WTC11 (cell line): ENCODE measurements around the gene CHAT. TPM values are rescaled to one million over a fixed set of nuclear protein-coding genes. Genes with fewer than 3 reads are reported as not detected.

ENCODE experiments used
- ATAC-seq: fragments of 200-7000 bp; cut with Tn5 transposase; 2 replicates; pipeline ENCODE4 v1.10.0; 2021; ENCODE audit warnings: mild to moderate bottlenecking, moderate library complexity
- CTCF ChIA-PET: fragments of 300-600 bp; sonication (Branson Sonifier 250); formaldehyde crosslinking; loops from one replicate; lab custom pipeline; 2021; ENCODE audit warnings: antibody characterized with exemption; lab: Charles Lee
- POLR2A ChIA-PET: fragments of 350-600 bp; sonication (Branson Sonifier 250); formaldehyde crosslinking; loops from one replicate; lab custom pipeline; 2021; ENCODE audit warnings: antibody characterized with exemption; lab: Charles Lee
- DNase-seq: peaks from one replicate; pipeline ENCODE4 v3.0.0; 2021; ENCODE audit warnings: low spot score
- H3K27ac Mint-ChIP-seq: 2 replicates; pipeline ENCODE4 v1.8.0; 2021; ENCODE audit warnings: mixed read lengths
- H3K27me3 Mint-ChIP-seq: 2 replicates; pipeline ENCODE4 v1.8.0; 2021; ENCODE audit warnings: low read depth, mild to moderate bottlenecking, moderate library complexity, mixed read lengths
- H3K36me3 Mint-ChIP-seq: 2 replicates; pipeline ENCODE4 v1.8.0; 2021; ENCODE audit warnings: mixed read lengths
- H3K4me1 Mint-ChIP-seq: 2 replicates; pipeline ENCODE4 v1.8.0; 2022; ENCODE audit warnings: mixed read lengths
- H3K4me3 Mint-ChIP-seq: 2 replicates; pipeline ENCODE4 v1.8.0; 2021; ENCODE audit warnings: mild to moderate bottlenecking, moderate library complexity, mixed read lengths
- H3K9me3 Mint-ChIP-seq: 2 replicates; pipeline ENCODE4 v1.8.0; 2021; ENCODE audit warnings: mixed read lengths
- CREB1 ChIP-seq: sonication (generic); formaldehyde crosslinking; IDR thresholded peaks from 2 replicates; pipeline ENCODE4 v1.8.0; 2023; ENCODE audit warnings: mild to moderate bottlenecking, missing genetic modification reagents
- CTCF ChIP-seq: fragments of 200-600 bp; IDR thresholded peaks from 2 replicates; pipeline ENCODE4 v1.8.0; 2022; ENCODE audit warnings: antibody characterized with exemption
- GTF2I ChIP-seq: fragments of 250-450 bp; sonication (Bioruptor Pico); conservative IDR thresholded peaks from 2 replicates; pipeline ENCODE4 v1.4.0; 2021; ENCODE audit warnings: mild to moderate bottlenecking
- HMGA2 ChIP-seq: fragments of 250-450 bp; sonication (Bioruptor Pico); IDR thresholded peaks from 2 replicates; pipeline ENCODE4 v1.4.0; 2021; ENCODE audit warnings: mild to moderate bottlenecking, moderate library complexity
- IRF2 ChIP-seq: sonication (generic); formaldehyde crosslinking; IDR thresholded peaks from 2 replicates; pipeline ENCODE4 v1.8.0; 2022; ENCODE audit warnings: low read depth, missing genetic modification reagents, borderline replicate concordance
- MLX ChIP-seq: sonication (generic); formaldehyde crosslinking; IDR thresholded peaks from 2 replicates; pipeline ENCODE4 v1.8.1; 2023; ENCODE audit warnings: mild to moderate bottlenecking, missing genetic modification reagents, moderate library complexity
- MXD4 ChIP-seq: fragments of 250-450 bp; sonication (Bioruptor Pico); IDR thresholded peaks from 2 replicates; pipeline ENCODE4 v1.8.0; 2021; ENCODE audit warnings: mild to moderate bottlenecking, moderate library complexity, borderline replicate concordance
- MYBL2 ChIP-seq: sonication (generic); formaldehyde crosslinking; IDR thresholded peaks from 2 replicates; pipeline ENCODE4 v1.8.1; 2023; ENCODE audit warnings: mild to moderate bottlenecking, moderate library complexity, missing genetic modification reagents
- NR1H2 ChIP-seq: sonication (generic); formaldehyde crosslinking; IDR thresholded peaks from 2 replicates; pipeline ENCODE4 v1.9.0; 2021; ENCODE audit warnings: mild to moderate bottlenecking, moderate library complexity, missing genetic modification reagents
- NR3C1 ChIP-seq: sonication (generic); formaldehyde crosslinking; conservative IDR thresholded peaks from 2 replicates; pipeline ENCODE4 v1.8.1; 2023; ENCODE audit warnings: low read depth, mild to moderate bottlenecking, missing genetic modification reagents
- PRDM15 ChIP-seq: sonication (generic); formaldehyde crosslinking; IDR thresholded peaks from 2 replicates; pipeline ENCODE4 v1.8.0; 2022; ENCODE audit warnings: missing genetic modification reagents
- RELA ChIP-seq: sonication (generic); formaldehyde crosslinking; IDR thresholded peaks from 2 replicates; pipeline ENCODE4 v1.8.1; 2022; ENCODE audit warnings: missing genetic modification reagents, mild to moderate bottlenecking, borderline replicate concordance
- RORB ChIP-seq: fragments of 250-450 bp; sonication (Bioruptor Pico); IDR thresholded peaks from 2 replicates; pipeline ENCODE4 v1.9.0; 2021; ENCODE audit warnings: mild to moderate bottlenecking
- USF1 ChIP-seq: sonication (generic); formaldehyde crosslinking; IDR thresholded peaks from 2 replicates; pipeline ENCODE4 v1.8.0; 2022; ENCODE audit warnings: mild to moderate bottlenecking, missing genetic modification reagents
- ZBTB43 ChIP-seq: sonication (generic); formaldehyde crosslinking; IDR thresholded peaks from 2 replicates; pipeline ENCODE4 v1.8.1; 2023; ENCODE audit warnings: mild to moderate bottlenecking, missing genetic modification reagents
- ZNF219 ChIP-seq: sonication (generic); formaldehyde crosslinking; IDR thresholded peaks from 2 replicates; pipeline ENCODE4 v1.8.0; 2023; ENCODE audit warnings: missing genetic modification reagents, mild to moderate bottlenecking, borderline replicate concordance
- ZNF532 ChIP-seq: fragments of 250-450 bp; sonication (Bioruptor Pico); IDR thresholded peaks from 2 replicates; pipeline ENCODE4 v1.9.0; 2021; ENCODE audit warnings: mild to moderate bottlenecking, borderline replicate concordance
- ZNF671 ChIP-seq: fragments of 250-450 bp; sonication (Bioruptor Pico); IDR thresholded peaks from 2 replicates; pipeline ENCODE4 v1.8.0; 2021; ENCODE audit warnings: mild to moderate bottlenecking
- ZSCAN18 ChIP-seq: fragments of 250-450 bp; sonication (Bioruptor Pico); IDR thresholded peaks from 2 replicates; pipeline ENCODE4 v2.1.2; 2022; ENCODE audit warnings: mild to moderate bottlenecking, moderate library complexity
- total RNA-seq: library from RNA; stranded (reverse); gene quantifications from 3 replicates; pipeline ENCODE4 v1.2.3, GENCODE V29; 2021

Gene CHAT
- total RNA-seq, 1 experiment from 2014 or later, result not detected

- no peak for DNase-seq
- H3K4me3 Mint-ChIP-seq, result no peak overlapping the region
- H3K27me3 Mint-ChIP-seq, result peaks cover 56% of the 10 kb centered on the region
- ChIA-PET CTCF (interaction anchor here (1.4 to 2.0 kb wide), 2 partner anchors 78 to 107 kb away, joined by 3 to 5 read pairs; no protein-coding TSS in a partner anchor), POLR2A (interaction anchor here (0.6 kb wide), 1 partner anchor 12 kb away, joined by 3 read pairs; no protein-coding TSS in a partner anchor)
- H3K9me3 Mint-ChIP-seq, result peaks cover 11% of the 10 kb centered on the region
- peaks cover 2% of the 10 kb centered on the region; the same call in 1 of the 2 replicates for H3K36me3 Mint-ChIP-seq
- no peak overlapping the region for H3K27ac Mint-ChIP-seq
- no peak for TF ChIP-seq ZNF671
- TF ChIP-seq RELA, result no peak
- no peak for TF ChIP-seq IRF2 (CRISPR knock-in tag)
- no peak for TF ChIP-seq GTF2I (CRISPR knock-in tag)
- no peak for TF ChIP-seq RORB (CRISPR knock-in tag)
- no peak for TF ChIP-seq CTCF
- no peak for TF ChIP-seq NR1H2
- TF ChIP-seq ZSCAN18 (CRISPR knock-in tag), result no peak
- no peak for TF ChIP-seq ZNF219 (CRISPR knock-in tag)
- TF ChIP-seq USF1, result no peak
- no peak for TF ChIP-seq CREB1 (CRISPR knock-in tag)
- no peak for TF ChIP-seq NR3C1 (CRISPR knock-in tag)
- no peak for TF ChIP-seq PRDM15
- no peak for TF ChIP-seq HMGA2 (CRISPR knock-in tag)
- TF ChIP-seq MLX (CRISPR knock-in tag), result no peak
- TF ChIP-seq ZBTB43 (CRISPR knock-in tag), result no peak
- no peak for ATAC-seq
- H3K4me1 Mint-ChIP-seq, result peaks cover 21% of the 10 kb centered on the region
Observed at GRCh38 chr10:49700211-49700610, 86.4 kb downstream of the CHAT start.

- Mint-ChIP-seq H3K27ac (no peak overlapping the region), H3K4me3 (no peak overlapping the region), H3K4me1 (peaks cover 21% of the 10 kb centered on the region), H3K9me3 (peaks cover 19% of the 10 kb centered on the region), H3K27me3 (peaks cover 56% of the 10 kb centered on the region), H3K36me3 (peaks cover 5% of the 10 kb centered on the region; the same call in 1 of the 2 replicates)
- POLR2A ChIA-PET, result interaction anchor here (0.8 to 1.2 kb wide), 2 partner anchors 9 to 11 kb away, joined by 3 read pairs; no protein-coding TSS in a partner anchor
- CTCF ChIA-PET, result interaction anchor here (0.6 to 1.5 kb wide), 15 partner anchors 10 to 130 kb away, joined by 3 to 16 read pairs (median 3); no protein-coding TSS in a partner anchor
- DNase-seq (peak; percentile 37), ATAC-seq (peak; percentile 99)
- no peak for TF ChIP-seq NR3C1 (CRISPR knock-in tag)
- TF ChIP-seq ZNF532 (CRISPR knock-in tag), result no peak
- no peak for TF ChIP-seq CTCF
- TF ChIP-seq MXD4, result no peak
- TF ChIP-seq MYBL2 (CRISPR knock-in tag), result no peak
Observed at GRCh38 chr10:49700997-49701396, 87.2 kb downstream of the CHAT start.
